Measurements from ENCODE around the gene LAMP1.

The LAMP1 gene

GRCh38 chr13:113274721-113275120, 22.3 kb upstream of the LAMP1 start:
- Histone ChIP-seq H3K27me3 (ENCODE audit: control insufficient read depth, insufficient read depth, low read length) (no peaks in the 10 kb centered on the region), H3K9ac (ENCODE audit: low read depth, low read length) (no peak overlapping the region), H3K4me3 (ENCODE audit: low read depth, low read length) (no peak overlapping the region), H3K36me3 (ENCODE audit: control insufficient read depth, insufficient read depth, low read length) (no peaks in the 10 kb centered on the region), H3K4me1 (ENCODE audit: control insufficient read depth, insufficient read depth, low read length) (no peaks in the 10 kb centered on the region), H3K9me3 (ENCODE audit: control insufficient read depth, insufficient read depth, low read length) (no peaks in the 10 kb centered on the region)

- H3K9ac ChIP-seq (ENCODE audit: low read depth, low read length): no peak overlapping the region
- H3K27me3 ChIP-seq (ENCODE audit: control insufficient read depth, insufficient read depth, low read length): no peaks in the 10 kb centered on the region
- no peaks in the 10 kb centered on the region for H3K4me1 ChIP-seq (ENCODE audit: control insufficient read depth, insufficient read depth, low read length)
- no peak overlapping the region for H3K4me3 ChIP-seq (ENCODE audit: low read depth, low read length)
- no peaks in the 10 kb centered on the region for H3K36me3 ChIP-seq (ENCODE audit: control insufficient read depth, insufficient read depth, low read length)
- no peaks in the 10 kb centered on the region for H3K9me3 ChIP-seq (ENCODE audit: control insufficient read depth, insufficient read depth, low read length)
Observed at GRCh38 chr13:113275387-113275786, 21.7 kb upstream of the LAMP1 start.

- Histone ChIP-seq H3K9ac (ENCODE audit: low read depth, low read length) (no peak overlapping the region), H3K9me3 (ENCODE audit: control insufficient read depth, insufficient read depth, low read length) (no peaks in the 10 kb centered on the region), H3K4me3 (ENCODE audit: low read depth, low read length) (no peak overlapping the region), H3K27me3 (ENCODE audit: control insufficient read depth, insufficient read depth, low read length) (no peaks in the 10 kb centered on the region), H3K4me1 (ENCODE audit: control insufficient read depth, insufficient read depth, low read length) (no peaks in the 10 kb centered on the region), H3K36me3 (ENCODE audit: control insufficient read depth, insufficient read depth, low read length) (no peaks in the 10 kb centered on the region)
Observed at GRCh38 chr13:113280126-113280525, 16.9 kb upstream of the LAMP1 start.

GRCh38 chr13:113283904-113284303, 13.1 kb upstream of the LAMP1 start:
- no peaks in the 10 kb centered on the region for H3K9me3 ChIP-seq (ENCODE audit: control insufficient read depth, insufficient read depth, low read length)

GRCh38 chr13:113288880-113289279, 8.2 kb upstream of the LAMP1 start:
- peaks cover 6% of the 10 kb centered on the region for H3K4me1 ChIP-seq (ENCODE audit: control insufficient read depth, insufficient read depth, low read length)
- H3K4me3 ChIP-seq (ENCODE audit: low read depth, low read length): no peak overlapping the region
- H3K9ac ChIP-seq (ENCODE audit: low read depth, low read length): no peak overlapping the region
- H3K9me3 ChIP-seq (ENCODE audit: control insufficient read depth, insufficient read depth, low read length): no peaks in the 10 kb centered on the region
- H3K27me3 ChIP-seq (ENCODE audit: control insufficient read depth, insufficient read depth, low read length): peaks cover 23% of the 10 kb centered on the region
- no peaks in the 10 kb centered on the region for H3K36me3 ChIP-seq (ENCODE audit: control insufficient read depth, insufficient read depth, low read length)

More at GRCh38 chr13:113283904-113284303, 13.1 kb upstream of the LAMP1 start:
- H3K4me1 ChIP-seq (ENCODE audit: control insufficient read depth, insufficient read depth, low read length): no peaks in the 10 kb centered on the region
- no peak overlapping the region for H3K9ac ChIP-seq (ENCODE audit: low read depth, low read length)
- peaks cover 3% of the 10 kb centered on the region for H3K27me3 ChIP-seq (ENCODE audit: control insufficient read depth, insufficient read depth, low read length)
- no peak overlapping the region for H3K4me3 ChIP-seq (ENCODE audit: low read depth, low read length)
- no peaks in the 10 kb centered on the region for H3K36me3 ChIP-seq (ENCODE audit: control insufficient read depth, insufficient read depth, low read length)

- H3K9me3 ChIP-seq (ENCODE audit: control insufficient read depth, insufficient read depth, low read length): no peaks in the 10 kb centered on the region
- H3K27me3 ChIP-seq (ENCODE audit: control insufficient read depth, insufficient read depth, low read length): peaks cover 23% of the 10 kb centered on the region
- H3K4me3 ChIP-seq (ENCODE audit: low read depth, low read length): no peak overlapping the region
- H3K9ac ChIP-seq (ENCODE audit: low read depth, low read length): no peak overlapping the region
- H3K4me1 ChIP-seq (ENCODE audit: control insufficient read depth, insufficient read depth, low read length): peaks cover 6% of the 10 kb centered on the region
- no peaks in the 10 kb centered on the region for H3K36me3 ChIP-seq (ENCODE audit: control insufficient read depth, insufficient read depth, low read length)
Observed at GRCh38 chr13:113291129-113291528, 5.9 kb upstream of the LAMP1 start.

- Histone ChIP-seq H3K4me3 (ENCODE audit: low read depth, low read length) (peak overlapping the region; percentile 54), H3K9ac (ENCODE audit: low read depth, low read length) (peak overlapping the region; percentile 81), H3K9me3 (ENCODE audit: control insufficient read depth, insufficient read depth, low read length) (no peaks in the 10 kb centered on the region), H3K4me1 (ENCODE audit: control insufficient read depth, insufficient read depth, low read length) (peaks cover 6% of the 10 kb centered on the region), H3K36me3 (ENCODE audit: control insufficient read depth, insufficient read depth, low read length) (no peaks in the 10 kb centered on the region), H3K27me3 (ENCODE audit: control insufficient read depth, insufficient read depth, low read length) (peaks cover 23% of the 10 kb centered on the region)
Observed at GRCh38 chr13:113292021-113292862, 4.8 kb upstream of the LAMP1 start.

GRCh38 chr13:113293686-113294085, 3.4 kb upstream of the LAMP1 start:
- Histone ChIP-seq H3K4me1 (ENCODE audit: control insufficient read depth, insufficient read depth, low read length) (peaks cover 8% of the 10 kb centered on the region), H3K9me3 (ENCODE audit: control insufficient read depth, insufficient read depth, low read length) (no peaks in the 10 kb centered on the region), H3K27me3 (ENCODE audit: control insufficient read depth, insufficient read depth, low read length) (peaks cover 22% of the 10 kb centered on the region), H3K9ac (ENCODE audit: low read depth, low read length) (no peak overlapping the region), H3K36me3 (ENCODE audit: control insufficient read depth, insufficient read depth, low read length) (no peaks in the 10 kb centered on the region), H3K4me3 (ENCODE audit: low read depth, low read length) (no peak overlapping the region)

GRCh38 chr13:113295776-113296175, 1.3 kb upstream of the LAMP1 start:
- Histone ChIP-seq H3K9ac (ENCODE audit: low read depth, low read length) (no peak overlapping the region), H3K27me3 (ENCODE audit: control insufficient read depth, insufficient read depth, low read length) (peaks cover 9% of the 10 kb centered on the region), H3K4me1 (ENCODE audit: control insufficient read depth, insufficient read depth, low read length) (peaks cover 8% of the 10 kb centered on the region), H3K36me3 (ENCODE audit: control insufficient read depth, insufficient read depth, low read length) (no peaks in the 10 kb centered on the region), H3K4me3 (ENCODE audit: low read depth, low read length) (no peak overlapping the region), H3K9me3 (ENCODE audit: control insufficient read depth, insufficient read depth, low read length) (no peaks in the 10 kb centered on the region)

- Histone ChIP-seq H3K9ac (ENCODE audit: low read depth, low read length) (peak overlapping the region; percentile 88), H3K4me1 (ENCODE audit: control insufficient read depth, insufficient read depth, low read length) (peaks cover 2% of the 10 kb centered on the region), H3K27me3 (ENCODE audit: control insufficient read depth, insufficient read depth, low read length) (peaks cover under 1% of the 10 kb centered on the region), H3K36me3 (ENCODE audit: control insufficient read depth, insufficient read depth, low read length) (no peaks in the 10 kb centered on the region), H3K4me3 (ENCODE audit: low read depth, low read length) (peak overlapping the region; percentile 88), H3K9me3 (ENCODE audit: control insufficient read depth, insufficient read depth, low read length) (no peaks in the 10 kb centered on the region)
Observed at GRCh38 chr13:113297370-113298042, 467 bp downstream of the LAMP1 start.

GRCh38 chr13:113298043-113298945, 1.3 kb downstream of the LAMP1 start:
- Histone ChIP-seq H3K9me3 (ENCODE audit: control insufficient read depth, insufficient read depth, low read length) (no peaks in the 10 kb centered on the region), H3K4me3 (ENCODE audit: low read depth, low read length) (peak overlapping the region; percentile 88), H3K27me3 (ENCODE audit: control insufficient read depth, insufficient read depth, low read length) (no peaks in the 10 kb centered on the region), H3K4me1 (ENCODE audit: control insufficient read depth, insufficient read depth, low read length) (peaks cover 2% of the 10 kb centered on the region), H3K9ac (ENCODE audit: low read depth, low read length) (no peak overlapping the region), H3K36me3 (ENCODE audit: control insufficient read depth, insufficient read depth, low read length) (no peaks in the 10 kb centered on the region)

Measured in iPS-15b (cell line).